ENCODE measurements around the gene FBXL17. TPM values are rescaled to one million over a fixed set of nuclear protein-coding genes. Genes with fewer than 3 reads are reported as not detected.
"Not testable (repeated sequence)": the region's sequence is repeated elsewhere in the genome, so short reads cannot be mapped to it uniquely, and the experiment has no call there.

The FBXL17 gene
- total RNA-seq, 1 experiment from 2014 or later, result 15.9 TPM

GRCh38 chr5:108311682-108312081 lies 70.2 kb downstream of the FBXL17 start:
- no peak for DNase-seq (ENCODE audit: low read depth)

GRCh38 chr5:108303611-108304010 lies 78.3 kb downstream of the FBXL17 start:
- no peak for DNase-seq (ENCODE audit: low read depth)

GRCh38 chr5:108303086-108303485 lies 78.8 kb downstream of the FBXL17 start:
- no peak for DNase-seq (ENCODE audit: low read depth)

GRCh38 chr5:108297042-108297601 lies 84.8 kb downstream of the FBXL17 start:
- DNase-seq (ENCODE audit: low read depth), result no peak

GRCh38 chr5:108295578-108296368 lies 86.1 kb downstream of the FBXL17 start:
- peak; percentile 16 for DNase-seq (ENCODE audit: low read depth)

GRCh38 chr5:108280960-108281569 lies 100.8 kb downstream of the FBXL17 start:
- no peak for DNase-seq (ENCODE audit: low read depth)

- DNase-seq (ENCODE audit: low read depth), result no peak
Observed at GRCh38 chr5:108280248-108280647, 101.7 kb downstream of the FBXL17 start.

GRCh38 chr5:108278285-108279240 lies 103.3 kb downstream of the FBXL17 start:
- DNase-seq (ENCODE audit: low read depth), result no peak

GRCh38 chr5:108276187-108277050 lies 105.5 kb downstream of the FBXL17 start:
- DNase-seq (ENCODE audit: low read depth), result no peak

GRCh38 chr5:108274080-108274479 lies 107.8 kb downstream of the FBXL17 start:
- not testable (repeated sequence) for DNase-seq (ENCODE audit: low read depth)

- no peak for DNase-seq (ENCODE audit: low read depth)
Observed at GRCh38 chr5:108271127-108271526, 110.8 kb downstream of the FBXL17 start.

GRCh38 chr5:108266242-108266641 lies 115.7 kb downstream of the FBXL17 start:
- DNase-seq (ENCODE audit: low read depth), result peak; percentile 57

- DNase-seq (ENCODE audit: low read depth), result no peak
Observed at GRCh38 chr5:108264533-108264932, 117.4 kb downstream of the FBXL17 start.

GRCh38 chr5:108263338-108263737 lies 118.6 kb downstream of the FBXL17 start:
- no peak for DNase-seq (ENCODE audit: low read depth)

GRCh38 chr5:108260858-108261170 lies 121.1 kb downstream of the FBXL17 start:
- DNase-seq (ENCODE audit: low read depth), result no peak

GRCh38 chr5:108260117-108260857 lies 121.6 kb downstream of the FBXL17 start:
- DNase-seq (ENCODE audit: low read depth), result peak; percentile 68

- peak; percentile 41 for DNase-seq (ENCODE audit: low read depth)
Observed at GRCh38 chr5:108259306-108259705, 122.6 kb downstream of the FBXL17 start.

- no peak for DNase-seq (ENCODE audit: low read depth)
Observed at GRCh38 chr5:108257996-108258395, 123.9 kb downstream of the FBXL17 start.

GRCh38 chr5:108255468-108255867 lies 126.4 kb downstream of the FBXL17 start:
- no peak for DNase-seq (ENCODE audit: low read depth)

- no peak for DNase-seq (ENCODE audit: low read depth)
Observed at GRCh38 chr5:108251350-108251749, 130.5 kb downstream of the FBXL17 start.

All from M059J (cell line).